Esophagus squamous epithelium (tissue), 5 donors: Measurements from ENCODE around the gene PPP1R3E. TPM values are rescaled to one million over a fixed set of nuclear protein-coding genes. Genes with fewer than 3 reads are reported as not detected.

Experiments used
- DNase-seq: peaks from one replicate; lab custom pipeline; 2025; lab: John Stamatoyannopoulos, UW
- H3K27ac ChIP-seq, 4 donors: fragments of 200-600 bp; sonication (generic); one replicate each; pipeline ENCODE4 v1.5.1; 2016 to 2019; ENCODE audit warnings: mild to moderate bottlenecking in 1 of 4
- H3K27me3 ChIP-seq, 4 donors: fragments of 200-600 bp; sonication (generic); 1 replicate in 3 of 4; 2 replicates in 1 of 4; pipeline versions ENCODE4 v1.5.1 to v1.6.0; 2017 to 2021; ENCODE audit warnings: antibody characterized with exemption in 1 of 4
- H3K36me3 ChIP-seq, 3 donors: fragments of 200-600 bp; sonication (generic); one replicate each; pipeline ENCODE4 v1.5.1; 2016 to 2019
- H3K4me1 ChIP-seq, 3 donors: fragments of 200-600 bp; sonication (generic); one replicate each; pipeline ENCODE4 v1.5.1; 2017 to 2019
- H3K4me3 ChIP-seq, 4 donors: fragments of 200-600 bp; sonication (generic); 1 replicate in 3 of 4; 2 replicates in 1 of 4; pipeline ENCODE4 v1.5.1; 2016 to 2019; ENCODE audit warnings: mild to moderate bottlenecking in 2 of 4, moderate library complexity in 1 of 4
- H3K9me3 ChIP-seq, 3 donors: fragments of 200-600 bp; sonication (generic); one replicate each; pipeline ENCODE4 v1.5.1; 2016 to 2019
- POLR2A ChIP-seq, 4 donors: fragments of 450-650 bp; IDR thresholded peaks; one replicate each; pipeline ENCODE4 v1.6.1; 2017; ENCODE audit warnings: antibody characterized with exemption in 4 of 4, mild to moderate bottlenecking in 4 of 4, moderate library complexity in 3 of 4
- WGBS, 2 donors: methylation state at CpG; one replicate each; pipeline ENCODE4 v1.1.5; 2018; 5-methylcytosine and 5-hydroxymethylcytosine counted together
- intact Hi-C: fragments of 100-400 bp; cut with DNase I; formaldehyde crosslinking; loops from one replicate; pipeline ENCODE4 v1.15.0; 2022
- total RNA-seq, 4 donors: library from RNA; depleted of rRNA; stranded (reverse); fragments of >200 nt; gene quantifications; one replicate each; pipeline ENCODE4 v1.1.0, GENCODE V29; 2016
- TF ChIP-seq, protein P1 (sequence below), 6 experiments: fragments of 450-650 bp in 4 of 6; fragments of 200-600 bp in 2 of 6; sonication (generic) in 2 of 6; IDR thresholded peaks; one replicate each; pipeline ENCODE4 v1.5.1; 2016 to 2019; ENCODE audit warnings: antibody characterized with exemption in 6 of 6, mild to moderate bottlenecking in 4 of 6, moderate library complexity in 4 of 6
- donor health status: DM: yes; HTN: yes; CAD: no.

Gene PPP1R3E, protein sequence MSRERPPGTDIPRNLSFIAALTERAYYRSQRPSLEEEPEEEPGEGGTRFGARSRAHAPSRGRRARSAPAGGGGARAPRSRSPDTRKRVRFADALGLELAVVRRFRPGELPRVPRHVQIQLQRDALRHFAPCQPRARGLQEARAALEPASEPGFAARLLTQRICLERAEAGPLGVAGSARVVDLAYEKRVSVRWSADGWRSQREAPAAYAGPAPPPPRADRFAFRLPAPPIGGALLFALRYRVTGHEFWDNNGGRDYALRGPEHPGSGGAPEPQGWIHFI
- 1 to 10 TPM; 1.7 to 7.1 (median 3.4) TPM for total RNA-seq

DNA sequence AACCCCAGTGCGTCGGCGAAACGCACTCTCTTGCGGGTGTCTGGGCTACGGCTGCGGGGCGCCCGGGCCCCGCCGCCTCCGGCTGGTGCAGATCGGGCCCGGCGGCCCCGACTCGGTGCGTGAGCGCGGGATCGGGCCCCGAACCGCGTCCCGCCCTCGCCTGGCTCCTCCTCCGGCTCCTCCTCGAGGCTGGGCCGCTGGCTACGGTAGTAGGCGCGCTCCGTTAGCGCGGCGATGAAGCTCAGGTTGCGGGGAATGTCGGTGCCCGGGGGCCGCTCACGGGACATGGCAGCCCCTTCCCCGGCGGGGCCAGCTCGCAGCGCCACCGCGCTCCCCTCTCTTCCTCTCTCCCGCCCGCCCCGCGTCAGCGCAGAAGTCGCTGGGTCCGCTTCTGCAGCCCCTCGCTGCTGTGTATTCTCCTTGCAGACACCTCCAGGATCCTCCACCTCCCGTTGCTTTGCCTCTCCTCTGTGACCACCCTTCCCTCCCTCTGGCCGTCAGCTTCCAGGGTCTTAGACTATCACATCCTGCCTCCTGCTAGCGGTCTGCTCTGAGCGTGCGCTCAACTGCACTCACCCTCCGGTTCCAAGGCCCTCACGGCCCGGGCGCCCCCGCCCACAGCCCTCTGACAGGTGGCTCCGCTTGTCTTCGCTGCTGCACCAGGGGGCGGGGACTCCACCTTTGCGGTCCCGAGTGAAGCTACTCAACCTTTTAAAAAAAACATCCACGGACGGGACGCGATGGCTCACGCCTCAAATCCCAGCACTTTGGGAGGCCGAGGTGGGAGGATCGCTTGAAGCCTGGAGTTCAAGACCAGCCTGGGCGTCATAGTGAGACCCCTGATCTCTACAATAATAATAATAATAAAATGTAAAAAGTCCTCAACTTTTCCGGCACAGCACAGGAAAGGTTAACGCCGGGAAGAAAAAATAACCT is at the start of gene PPP1R3E:
Gene PPP1R3E (minus strand): TSS at position 570 of the 936 bp plus-strand sequence. CDS start 283 bp downstream, at position 287.
- intact Hi-C loops: no loop called here
- no peaks in the 10 kb centered on the region for H3K27me3 ChIP-seq
- peaks cover 16 to 68% (median 39%) of the 10 kb centered on the region in 3 donors for H3K4me1 ChIP-seq
- WGBS, 2 donors: 3 to 5% methylated on average over 28 to 34 of the region's 81 CpGs
- peak within 1 kb of the TSS; percentile 61 to 85 (median 73) for H3K4me3 ChIP-seq
- H3K27ac ChIP-seq: peak within 1 kb of the TSS; percentile 95 to 99 (median 98)
- peak in 2 of 4 donors; percentile 7 to 63 for TF ChIP-seq POLR2A (IDR thresholded peaks at IDR 0.05)
- TF ChIP-seq, protein P1, sequence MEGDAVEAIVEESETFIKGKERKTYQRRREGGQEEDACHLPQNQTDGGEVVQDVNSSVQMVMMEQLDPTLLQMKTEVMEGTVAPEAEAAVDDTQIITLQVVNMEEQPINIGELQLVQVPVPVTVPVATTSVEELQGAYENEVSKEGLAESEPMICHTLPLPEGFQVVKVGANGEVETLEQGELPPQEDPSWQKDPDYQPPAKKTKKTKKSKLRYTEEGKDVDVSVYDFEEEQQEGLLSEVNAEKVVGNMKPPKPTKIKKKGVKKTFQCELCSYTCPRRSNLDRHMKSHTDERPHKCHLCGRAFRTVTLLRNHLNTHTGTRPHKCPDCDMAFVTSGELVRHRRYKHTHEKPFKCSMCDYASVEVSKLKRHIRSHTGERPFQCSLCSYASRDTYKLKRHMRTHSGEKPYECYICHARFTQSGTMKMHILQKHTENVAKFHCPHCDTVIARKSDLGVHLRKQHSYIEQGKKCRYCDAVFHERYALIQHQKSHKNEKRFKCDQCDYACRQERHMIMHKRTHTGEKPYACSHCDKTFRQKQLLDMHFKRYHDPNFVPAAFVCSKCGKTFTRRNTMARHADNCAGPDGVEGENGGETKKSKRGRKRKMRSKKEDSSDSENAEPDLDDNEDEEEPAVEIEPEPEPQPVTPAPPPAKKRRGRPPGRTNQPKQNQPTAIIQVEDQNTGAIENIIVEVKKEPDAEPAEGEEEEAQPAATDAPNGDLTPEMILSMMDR (IDR thresholded peaks at IDR 0.05): no peak
- no peaks in the 10 kb centered on the region for H3K9me3 ChIP-seq
- H3K36me3 ChIP-seq: no peaks in the 10 kb centered on the region
- no peak for DNase-seq

DNA sequence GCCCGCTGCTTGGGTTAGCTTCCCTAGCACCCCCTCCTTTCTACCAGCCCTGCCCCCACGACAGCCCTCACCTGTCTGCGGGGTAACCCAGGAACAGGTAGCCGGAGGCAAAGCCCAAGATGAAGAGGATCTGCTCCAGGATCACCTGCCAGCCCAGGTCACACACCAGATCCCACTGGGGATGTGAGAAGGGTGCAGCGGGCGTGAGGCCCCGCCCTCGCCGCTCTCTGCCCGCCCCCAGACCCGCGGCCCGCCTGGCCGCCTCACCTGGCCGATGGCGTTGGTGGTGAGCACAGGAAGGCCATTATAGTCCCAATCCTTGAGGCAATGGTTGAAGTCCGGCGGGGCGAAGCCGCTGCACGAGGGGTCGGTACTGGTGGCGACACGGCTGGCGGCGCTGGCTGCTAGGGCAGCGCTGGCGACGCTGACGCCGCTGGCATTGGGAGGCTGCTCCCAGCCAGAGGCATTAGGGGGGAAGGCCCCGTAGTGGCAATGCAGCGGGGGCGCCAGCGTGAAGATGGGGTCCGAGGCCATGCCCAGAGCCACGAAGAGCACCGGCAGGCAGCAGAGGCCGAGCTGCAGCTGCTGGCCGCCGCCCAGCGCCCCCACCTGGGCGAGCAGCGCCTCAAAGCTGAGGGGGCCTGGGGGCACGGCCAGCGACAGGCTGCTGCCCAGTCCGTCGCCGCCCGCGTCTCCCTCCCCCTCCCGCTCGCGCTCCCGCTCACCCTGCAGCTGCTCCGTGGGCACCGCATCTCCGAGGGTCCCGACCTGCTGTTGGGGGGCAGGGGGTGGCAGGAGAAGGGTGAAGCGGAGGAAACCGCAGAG is 49.2 kb upstream of the PPP1R3E start:
- intact Hi-C loops: no loop called here

DNA sequence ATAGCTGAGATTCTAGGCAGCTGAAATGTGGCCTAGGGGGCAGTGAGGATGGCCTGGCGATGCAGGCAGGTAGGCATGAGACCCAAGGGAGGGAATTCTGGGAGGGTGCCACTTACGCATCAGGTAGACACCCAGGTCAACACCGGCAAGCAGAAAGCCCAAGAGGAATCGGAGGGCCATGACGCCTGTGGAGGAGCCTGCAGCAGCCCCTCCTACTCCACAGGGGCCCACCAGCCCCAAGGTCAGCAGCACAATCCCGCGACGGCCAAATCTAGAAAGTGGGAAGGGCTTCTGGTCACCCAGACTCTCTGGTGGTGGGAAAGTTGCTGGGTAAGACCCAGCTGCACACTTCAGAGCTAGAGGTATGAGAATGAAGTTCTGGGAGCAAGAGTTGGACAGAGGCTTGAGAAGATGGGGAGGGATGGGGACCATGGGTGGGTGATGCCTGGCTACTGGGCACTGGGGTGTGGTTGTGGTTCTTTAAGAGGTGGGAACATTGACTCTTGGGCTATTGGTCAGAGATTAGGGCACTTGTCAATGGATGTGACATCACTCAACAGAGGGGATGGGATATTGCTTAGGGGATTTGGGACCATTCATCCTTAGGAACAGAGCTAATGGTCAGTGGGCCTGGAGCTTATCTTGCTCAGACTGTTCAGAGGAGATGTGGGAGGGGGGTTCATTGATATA is 46.6 kb upstream of the PPP1R3E start:
- Histone ChIP-seq H3K4me1 (peaks cover 9 to 21% (median 15%) of the 10 kb centered on the region in 3 donors), H3K36me3 (no peaks in the 10 kb centered on the region), H3K4me3 (no peak overlapping the region), H3K9me3 (no peaks in the 10 kb centered on the region), H3K27ac (no peak overlapping the region), H3K27me3 (peaks cover 0 to 36% (median 0%) of the 10 kb centered on the region in 4 donors)
- TF ChIP-seq POLR2A (IDR thresholded peaks at IDR 0.05): no peak
- TF ChIP-seq, protein P1 (IDR thresholded peaks at IDR 0.05): no peak
- intact Hi-C loops: no loop called here
- 96% methylated on average over 5 of the region's 8 CpGs for WGBS, 2 donors
- no peak for DNase-seq

More for the DNA sequence above, 49.2 kb upstream of the PPP1R3E start:
- DNase-seq: no peak
- H3K9me3 ChIP-seq: no peaks in the 10 kb centered on the region
- H3K4me1 ChIP-seq: peaks cover 9 to 21% (median 15%) of the 10 kb centered on the region in 3 donors
- TF ChIP-seq, protein P1 (IDR thresholded peaks at IDR 0.05): no peak
- TF ChIP-seq POLR2A (IDR thresholded peaks at IDR 0.05): no peak
- 42 to 44% methylated on average over 4 to 6 of the region's 61 CpGs for WGBS, 2 donors
- peaks cover 0 to 10% (median 0%) of the 10 kb centered on the region in 3 donors for H3K36me3 ChIP-seq
- H3K27ac ChIP-seq: peak overlapping the region in 3 of 4 donors; percentile 39 to 70 (median 56)
- peaks cover 0 to 36% (median 0%) of the 10 kb centered on the region in 4 donors for H3K27me3 ChIP-seq
- peak overlapping the region; percentile 35 to 73 (median 60) for H3K4me3 ChIP-seq

DNA sequence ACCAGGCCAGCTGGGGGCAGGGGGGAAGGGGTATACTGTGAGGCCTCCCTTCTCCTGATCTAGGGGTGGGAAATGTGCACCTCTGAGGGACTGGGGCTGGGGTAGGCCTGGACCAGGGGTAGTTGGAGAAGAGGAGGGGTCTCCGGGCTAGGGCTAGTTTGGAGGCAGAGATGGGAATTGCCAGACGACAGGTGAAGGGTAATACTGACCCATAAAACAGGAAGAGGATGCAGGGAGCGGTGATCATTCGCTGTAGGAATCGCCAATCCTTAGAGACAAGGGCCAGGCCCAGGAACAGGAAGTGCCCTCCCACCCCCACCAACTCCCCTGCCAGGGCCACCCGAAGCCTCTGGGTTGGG is 45.6 kb upstream of the PPP1R3E start:
- Histone ChIP-seq H3K36me3 (no peaks in the 10 kb centered on the region), H3K9me3 (no peaks in the 10 kb centered on the region), H3K4me3 (no peak overlapping the region), H3K4me1 (peaks cover 9 to 19% (median 15%) of the 10 kb centered on the region in 3 donors), H3K27me3 (peaks cover 0 to 28% (median 0%) of the 10 kb centered on the region in 4 donors), H3K27ac (no peak overlapping the region)
- TF ChIP-seq, protein P1 (IDR thresholded peaks at IDR 0.05): no peak
- TF ChIP-seq POLR2A (IDR thresholded peaks at IDR 0.05): no peak
- intact Hi-C loops: no loop called here
- 72 to 89% methylated on average over 6 of the region's 6 CpGs for WGBS, 2 donors
- DNase-seq: no peak
